ENCODE results near the gene MYH9. TPM values are rescaled to one million over a fixed set of nuclear protein-coding genes. Genes with fewer than 3 reads are reported as not detected.

Gene MYH9
- total and polyA plus RNA-seq, 2 donors (not counting 1 experiment from before 2014, with no cell fraction given): 108 to 554 TPM

GRCh38 chr22:36294801-36295200, 93.0 kb downstream of the MYH9 start:
- ChIA-PET CTCF (interaction anchor here (0.9 to 24.9 kb wide), 3 partner anchors 9 to 185 kb away, joined by 3 to 607 read pairs (median 10); partner anchors contain the start of gene TXN2), POLR2A (no interaction called here)
- no peak overlapping the region for H3K27ac Mint-ChIP-seq
- H3K4me1 Mint-ChIP-seq: no peaks in the 10 kb centered on the region
- 99% methylated on average over 11 of the region's 11 CpGs for WGBS (ENCODE audit: insufficient coverage)
- DNase-seq (no peak), ATAC-seq (ENCODE audit: low read depth) (no peak)
- no peak overlapping the region for H3K4me2 ChIP-seq (replicated peaks; ENCODE audit: low read depth, low read length, poor library complexity, severe bottlenecking)
- TF ChIP-seq EZH2 (IDR thresholded peaks at IDR 0.05; ENCODE audit: borderline replicate concordance, insufficient read depth, low read depth, low read length, poor library complexity, severe bottlenecking) (no peak), CTCF (IDR thresholded peaks at IDR 0.05) (no peak)
- H3K9ac ChIP-seq (ENCODE audit: low read length): no peak overlapping the region
- intact Hi-C loops (cut with micrococcal nuclease): no loop called here
- H3K27me3 ChIP-seq (replicated peaks in 1 of 4; ENCODE audit: control extremely low read depth in 1 of 4, control insufficient read depth in 3 of 4, insufficient read depth in 4 of 4, low read length in 3 of 4): no peaks in the 10 kb centered on the region
- no peak overlapping the region for H3K4me3 ChIP-seq (ENCODE audit: control extremely low read depth in 1 of 5, extremely low read depth in 1 of 5, insufficient read depth in 1 of 5, low read depth in 2 of 5, low read length in 4 of 5)
- H4K20me1 ChIP-seq (ENCODE audit: control insufficient read depth, insufficient read depth, low read length, poor library complexity, severe bottlenecking): peaks cover 84% of the 10 kb centered on the region
- H3K4me3 Mint-ChIP-seq: no peak overlapping the region
- H3K9me3 ChIP-seq (ENCODE audit: control extremely low read depth in 1 of 3, control insufficient read depth in 2 of 3, insufficient read depth in 1 of 3, low read length in 2 of 3): peaks cover 0 to 12% (median 0%) of the 10 kb centered on the region in 3 donors
- H3K79me2 ChIP-seq (ENCODE audit: control insufficient read depth, insufficient read depth, low read length): peaks cover 46% of the 10 kb centered on the region
- H3K4me1 ChIP-seq (ENCODE audit: control insufficient read depth in 2 of 2, insufficient read depth in 2 of 2, low read length in 2 of 2): no peaks in the 10 kb centered on the region
- H3K27ac ChIP-seq (ENCODE audit: low read length in 2 of 2): no peak overlapping the region
- no peak overlapping the region for H2AFZ ChIP-seq (ENCODE audit: insufficient read depth, low read depth, low read length, poor library complexity, severe bottlenecking)
- H3K9me3 Mint-ChIP-seq (ENCODE audit: insufficient read depth): no peaks in the 10 kb centered on the region
- H3K36me3 ChIP-seq (replicated peaks in 1 of 2; ENCODE audit: control extremely low read depth in 1 of 2, control insufficient read depth in 1 of 2, extremely low read depth in 1 of 2, insufficient read depth in 2 of 2, low read length in 1 of 2): peaks cover 1 to 87% of the 10 kb centered on the region in 2 experiments
- no peaks in the 10 kb centered on the region for H3K27me3 Mint-ChIP-seq

GRCh38 chr22:36294293-36294620, 93.5 kb downstream of the MYH9 start:
- no peak for TF ChIP-seq CTCF (IDR thresholded peaks at IDR 0.05)
- no peak for TF ChIP-seq EZH2 (IDR thresholded peaks at IDR 0.05; ENCODE audit: borderline replicate concordance, insufficient read depth, low read depth, low read length, poor library complexity, severe bottlenecking)
- H3K4me2 ChIP-seq (replicated peaks; ENCODE audit: low read depth, low read length, poor library complexity, severe bottlenecking): no peak overlapping the region
- ChIA-PET CTCF (interaction anchor here (2.9 to 24.9 kb wide), 2 partner anchors 8 to 186 kb away, joined by 10 to 607 read pairs; partner anchors contain the start of gene TXN2), POLR2A (no interaction called here)
- Mint-ChIP-seq H3K4me3 (no peak overlapping the region), H3K4me1 (no peaks in the 10 kb centered on the region), H3K27ac (no peak overlapping the region), H3K9me3 (ENCODE audit: insufficient read depth) (no peaks in the 10 kb centered on the region), H3K27me3 (no peaks in the 10 kb centered on the region)
- H3K4me1 ChIP-seq (ENCODE audit: control insufficient read depth in 2 of 2, insufficient read depth in 2 of 2, low read length in 2 of 2): no peaks in the 10 kb centered on the region
- H3K27ac ChIP-seq (ENCODE audit: low read length in 2 of 2): no peak overlapping the region
- H3K36me3 ChIP-seq (replicated peaks in 1 of 2; ENCODE audit: control extremely low read depth in 1 of 2, control insufficient read depth in 1 of 2, extremely low read depth in 1 of 2, insufficient read depth in 2 of 2, low read length in 1 of 2): peaks cover 1 to 87% of the 10 kb centered on the region in 2 experiments
- no peaks in the 10 kb centered on the region for H3K27me3 ChIP-seq (replicated peaks in 1 of 4; ENCODE audit: control extremely low read depth in 1 of 4, control insufficient read depth in 3 of 4, insufficient read depth in 4 of 4, low read length in 3 of 4)
- H3K79me2 ChIP-seq (ENCODE audit: control insufficient read depth, insufficient read depth, low read length): peaks cover 41% of the 10 kb centered on the region
- H2AFZ ChIP-seq (ENCODE audit: insufficient read depth, low read depth, low read length, poor library complexity, severe bottlenecking): no peak overlapping the region
- ATAC-seq (ENCODE audit: low read depth): no peak
- 87% methylated on average over 7 of the region's 7 CpGs for WGBS (ENCODE audit: insufficient coverage)
- peaks cover 0 to 12% (median 0%) of the 10 kb centered on the region in 3 donors for H3K9me3 ChIP-seq (ENCODE audit: control extremely low read depth in 1 of 3, control insufficient read depth in 2 of 3, insufficient read depth in 1 of 3, low read length in 2 of 3)
- peaks cover 84% of the 10 kb centered on the region for H4K20me1 ChIP-seq (ENCODE audit: control insufficient read depth, insufficient read depth, low read length, poor library complexity, severe bottlenecking)
- no peak overlapping the region for H3K4me3 ChIP-seq (ENCODE audit: control extremely low read depth in 1 of 5, extremely low read depth in 1 of 5, insufficient read depth in 1 of 5, low read depth in 2 of 5, low read length in 4 of 5)
- intact Hi-C loops (cut with micrococcal nuclease): no loop called here
- no peak for DNase-seq
- no peak overlapping the region for H3K9ac ChIP-seq (ENCODE audit: low read length)
